GM12878 (cell line): ENCODE data around the gene TKFC. TPM values are rescaled to one million over a fixed set of nuclear protein-coding genes. Genes with fewer than 3 reads are reported as not detected.

Experiments
- ATAC-seq: fragments of 200-7000 bp; cut with Tn5 transposase; 3 replicates; pipeline ENCODE4 v1.9.1; 2020; ENCODE audit warnings: mild to moderate bottlenecking, moderate library complexity
- BruUV-seq: library from RNA; stranded (reverse); fragments of 400-500 nt; replicated peaks from 2 replicates; lab custom pipeline; 2021; lab: Mats Ljungman, UMichigan
- CTCF ChIA-PET: fragments of 300-600 bp; sonication (Branson Sonifier 250); formaldehyde crosslinking; extraction: SDS; loops from one replicate; lab custom pipeline; 2021; ENCODE audit warnings: inconsistent platforms; lab: Yijun Ruan, JAX
- POLR2A ChIA-PET: fragments of 350-600 bp; formaldehyde crosslinking; extraction: SDS; loops from one replicate; lab custom pipeline; 2021; ENCODE audit warnings: inconsistent platforms; lab: Charles Lee
- RAD21 ChIA-PET: fragments of 300-600 bp; sonication (Branson Sonifier 250); formaldehyde crosslinking; loops from one replicate; lab custom pipeline; 2023; ENCODE audit warnings: antibody characterized with exemption; ENCODE audit not compliant: unreplicated experiment; lab: Charles Lee
- SMC1A ChIA-PET: fragments of 300-600 bp; sonication (Branson Sonifier 250); formaldehyde crosslinking; loops from one replicate; lab custom pipeline; 2023; ENCODE audit not compliant: unreplicated experiment, uncharacterized antibody; lab: Charles Lee
- DNase-seq: peaks from one replicate; pipeline ENCODE4 v3.0.0-alpha.2; 2011; ENCODE audit warnings: low read depth, low spot score
- FAIRE-seq: peaks from 3 replicates; lab custom pipeline; 2011; peaks lifted over from hg19 to GRCh38; lab: Jason Lieb, UNC
- H2AFZ ChIP-seq: 2 replicates; pipeline ENCODE4 v1.6.0; 2011; ENCODE audit warnings: low read depth, low read length, control low read depth; ENCODE audit not compliant: control insufficient read depth
- H3K27ac ChIP-seq: 2 replicates; pipeline ENCODE4 v1.5.1; 2011; ENCODE audit warnings: control low read depth; ENCODE audit not compliant: control insufficient read depth, insufficient read depth
- H3K27me3 ChIP-seq, 2 experiments: replicated peaks in 1 of 2; 2 replicates each; pipeline versions ENCODE4 v1.6.0 to v1.6.1; 2011; ENCODE audit warnings: low read length in 1 of 2; ENCODE audit not compliant: control insufficient read depth in 2 of 2, insufficient read depth in 2 of 2
- H3K36me3 ChIP-seq, 2 experiments: 2 replicates each; pipeline ENCODE4 v1.5.1; 2011; ENCODE audit warnings: low read length in 1 of 2; ENCODE audit not compliant: control insufficient read depth in 2 of 2, insufficient read depth in 2 of 2
- H3K4me1 ChIP-seq: 2 replicates; pipeline ENCODE4 v1.6.1; 2011; ENCODE audit warnings: mild to moderate bottlenecking, low read length, moderate library complexity, mixed read lengths; ENCODE audit not compliant: control insufficient read depth, insufficient read depth
- H3K4me2 ChIP-seq: 2 replicates; pipeline ENCODE4 v1.6.0; 2011; ENCODE audit warnings: control low read depth; ENCODE audit not compliant: control insufficient read depth, insufficient read depth
- H3K4me3 ChIP-seq: fragments of 200-600 bp; sonication (generic); 2 replicates; pipeline ENCODE4 v1.5.1; 2016
- H3K79me2 ChIP-seq: 2 replicates; pipeline ENCODE4 v1.6.0; 2011; ENCODE audit warnings: low read length; ENCODE audit not compliant: control insufficient read depth, insufficient read depth
- H3K9ac ChIP-seq: 2 replicates; pipeline ENCODE4 v1.8.0; 2011; ENCODE audit warnings: low read length, control low read depth, mixed read lengths; ENCODE audit not compliant: control insufficient read depth, insufficient read depth
- H3K9me3 ChIP-seq: replicated peaks from 3 replicates; pipeline ENCODE4 v1.5.1; 2011; ENCODE audit warnings: mild to moderate bottlenecking, low read length; ENCODE audit not compliant: control insufficient read depth, insufficient read depth
- H4K20me1 ChIP-seq: 2 replicates; pipeline ENCODE4 v1.6.0; 2011; ENCODE audit not compliant: control insufficient read depth, insufficient read depth
- BHLHE40 ChIP-seq, 2 experiments: fragments of 450-650 bp in 1 of 2; IDR thresholded peaks; 2 replicates each; pipeline ENCODE4 v1.6.1; 2011 to 2017; ENCODE audit warnings: low read depth in 2 of 2, borderline replicate concordance in 1 of 2, improper control_type of control experiment in 1 of 2, low read length in 1 of 2, mild to moderate bottlenecking in 1 of 2
- BRCA1 ChIP-seq: IDR thresholded peaks from 2 replicates; pipeline ENCODE4 v1.6.1; 2011; ENCODE audit warnings: low read depth, low read length, improper control_type of control experiment
- CBFB ChIP-seq: IDR thresholded peaks from 2 replicates; pipeline ENCODE4 v1.6.1; 2016; ENCODE audit warnings: antibody characterized with exemption, low read depth
- EGR1 ChIP-seq, 2 experiments: IDR thresholded peaks; 1 replicate in 1 of 2; 2 replicates in 1 of 2; pipeline ENCODE4 v1.6.1; 2011 to 2012; ENCODE audit warnings: low read depth in 2 of 2, low read length in 2 of 2, borderline replicate concordance in 1 of 2, mild to moderate bottlenecking in 1 of 2, moderate library complexity in 1 of 2
- IKZF1 ChIP-seq: fragments of 450-650 bp; conservative IDR thresholded peaks from 2 replicates; pipeline ENCODE4 v1.6.1; 2017; ENCODE audit warnings: antibody characterized with exemption, mild to moderate bottlenecking
- IKZF2 ChIP-seq, 2 experiments: fragments of 450-650 bp; IDR thresholded peaks; 2 replicates each; pipeline ENCODE4 v1.6.1; 2017; ENCODE audit warnings: mild to moderate bottlenecking in 2 of 2, moderate library complexity in 2 of 2
- JUND ChIP-seq: IDR thresholded peaks from 2 replicates; pipeline ENCODE4 v1.6.1; 2012; ENCODE audit warnings: low read depth, mild to moderate bottlenecking, low read length, improper control_type of control experiment, moderate library complexity
- NFIC ChIP-seq: IDR thresholded peaks from 2 replicates; pipeline ENCODE4 v1.6.1; 2012; ENCODE audit warnings: low read depth, mild to moderate bottlenecking, inconsistent platforms, low read length, moderate library complexity
- RAD51 ChIP-seq: fragments of 450-650 bp; IDR thresholded peaks from 2 replicates; pipeline ENCODE4 v1.6.1; 2016; ENCODE audit warnings: moderate library complexity, mild to moderate bottlenecking, inconsistent platforms
- RUNX3 ChIP-seq: IDR thresholded peaks from 2 replicates; pipeline ENCODE4 v1.6.1; 2012; ENCODE audit warnings: low read length, inconsistent platforms
- STAT3 ChIP-seq: IDR thresholded peaks from 2 replicates; pipeline ENCODE4 v1.6.1; 2011; ENCODE audit warnings: low read depth, low read length, improper control_type of control experiment
- TARDBP ChIP-seq: IDR thresholded peaks from 2 replicates; pipeline ENCODE4 v1.6.1; 2016; ENCODE audit warnings: borderline replicate concordance
- ZZZ3 ChIP-seq: IDR thresholded peaks from 2 replicates; pipeline ENCODE4 v1.6.1; 2011; ENCODE audit warnings: low read depth; ENCODE audit not compliant: control insufficient read depth, insufficient read length
- WGBS: methylation state at CpG from one replicate; pipeline ENCODE4 v1.1.6; 2016; ENCODE audit warnings: low lambda C conversion rate; ENCODE audit not compliant: insufficient replicate concordance, insufficient coverage; ENCODE audit errors: missing lambda C conversion rate; 5-methylcytosine and 5-hydroxymethylcytosine counted together
- in situ Hi-C: fragments of 300-500 bp; cut with MboI; formaldehyde crosslinking; loops from 9 replicates; pipeline ENCODE4 v1.14.3; 2018; ENCODE audit warnings: mixed read lengths
- intact Hi-C: fragments of 100-400 bp; cut with micrococcal nuclease; formaldehyde crosslinking; loops from one replicate; pipeline ENCODE4 v1.14.2; 2022; ENCODE audit not compliant: unreplicated experiment
- polyA plus RNA-seq, 11 experiments: library from polyadenylated mRNA; depleted of rRNA in 4 of 11; unstranded in 6 of 11; stranded (reverse) in 5 of 11; fragments of >200 nt; fragmentation: Nextera tagmentation in 4 of 11; fragmentation: Illumina TruSeq in 1 of 11; extraction: Ambion mirVana in 4 of 11; extraction: Trizol in 1 of 11; gene quantifications; 1 replicate in 1 of 11; 2 replicates in 10 of 11; pipeline versions ENCODE4 v1.2.1 to v1.2.3, GENCODE V29; 2011 to 2016; ENCODE audit warnings: inconsistent platforms in 2 of 11, missing spikeins in 2 of 11, low read depth in 1 of 11
- total RNA-seq, 4 experiments: library from RNA; depleted of rRNA in 3 of 4; stranded (reverse); fragments of >200 nt in 3 of 4; fragmentation: Illumina TruSeq in 1 of 4; extraction: Trizol in 1 of 4; gene quantifications; 2 replicates each; pipeline versions ENCODE4 v1.2.1 to v1.2.3, GENCODE V29; 2013 to 2021
- TF ChIP-seq, protein P1 (sequence below): fragments of 450-650 bp; IDR thresholded peaks from 2 replicates; pipeline ENCODE4 v1.6.1; 2017; ENCODE audit warnings: low read depth, mild to moderate bottlenecking, moderate library complexity

The TKFC gene
- total and polyA plus RNA-seq, 10 of the 15 experiments (the other 5 are each of a cell fraction or from before 2014, with no cell fraction given): 2.4 to 113 (median 59.0) TPM

DNA sequence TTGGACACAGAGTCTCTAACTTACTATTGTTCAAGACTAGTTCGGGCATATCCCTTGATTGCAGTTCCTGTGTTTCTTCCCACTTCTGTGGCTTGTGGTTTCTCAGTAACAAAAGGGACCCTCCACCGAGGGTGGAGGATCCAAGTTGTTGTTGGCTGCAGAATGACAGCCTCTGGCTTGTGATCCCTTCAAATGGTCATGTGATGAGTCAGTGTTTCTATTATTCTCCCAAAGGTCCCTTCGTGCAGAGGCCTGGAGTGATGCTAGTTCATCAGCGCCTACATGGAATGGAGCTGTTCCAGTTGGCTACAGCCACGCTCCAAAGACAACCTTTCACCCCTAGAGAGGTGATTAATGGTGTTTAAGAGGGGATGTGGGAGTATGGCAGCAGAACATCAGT lies 35.3 kb upstream of the TKFC start:
- ChIA-PET POLR2A (interaction anchor here (0.6 kb wide), 1 partner anchor 289 kb away, joined by 3 read pairs; no protein-coding TSS in a partner anchor), RAD21 (no interaction called here), CTCF (interaction anchor here (1.2 to 3.9 kb wide), 4 partner anchors 43 to 95 kb away, joined by 3 to 18 read pairs (median 10); partner anchors contain the start of gene TMEM216), SMC1A (interaction anchor here (1.0 to 1.3 kb wide), 3 partner anchors 44 to 138 kb away, joined by 3 to 4 read pairs (median 3); partner anchors contain the start of gene TMEM216)
- H3K79me2 ChIP-seq: no peaks in the 10 kb centered on the region; the same call in 1 of the 2 replicates
- no TSS peak for BruUV-seq
- no peaks in the 10 kb centered on the region for H4K20me1 ChIP-seq
- DNase-seq (no peak), FAIRE-seq (no peak), ATAC-seq (no peak)
- 68% methylated on average over 5 of the region's 5 CpGs for WGBS
- H3K36me3 ChIP-seq: peaks cover 16 to 39% of the 10 kb centered on the region in 2 experiments
- no peak overlapping the region for H2AFZ ChIP-seq
- H3K27me3 ChIP-seq: no peaks in the 10 kb centered on the region
- TF ChIP-seq EGR1 (IDR thresholded peaks at IDR 0.05; ENCODE audit: borderline replicate concordance in 1 of 2, low read depth in 2 of 2, low read length in 2 of 2) (0 out of 3 replicates have a peak, but pooled peaks of 1 of the 2 experiments have one; percentile 8), TARDBP (no peak), JUND (no peak), CBFB (peak; percentile 50; the same call in 1 of the 2 replicates), IKZF2 (IDR thresholded peaks at IDR 0.05) (peak; percentile 72 to 76; a peak in 3 of 4 replicates), ZZZ3 (no peak), IKZF1 (peak; percentile 60; the same call in 1 of the 2 replicates), RAD51 (peak; percentile 29; the same call in 1 of the 2 replicates), NFIC (peak; percentile 54; the same call in 1 of the 2 replicates), BRCA1 (no peak), BHLHE40 (IDR thresholded peaks at IDR 0.05; ENCODE audit: borderline replicate concordance in 1 of 2, low read depth in 2 of 2, low read length in 1 of 2) (0 out of 4 replicates have a peak, but pooled peaks of 1 of the 2 experiments have one; percentile 4), RUNX3 (peak; percentile 87), STAT3 (no peak)
- TF ChIP-seq, protein P1, sequence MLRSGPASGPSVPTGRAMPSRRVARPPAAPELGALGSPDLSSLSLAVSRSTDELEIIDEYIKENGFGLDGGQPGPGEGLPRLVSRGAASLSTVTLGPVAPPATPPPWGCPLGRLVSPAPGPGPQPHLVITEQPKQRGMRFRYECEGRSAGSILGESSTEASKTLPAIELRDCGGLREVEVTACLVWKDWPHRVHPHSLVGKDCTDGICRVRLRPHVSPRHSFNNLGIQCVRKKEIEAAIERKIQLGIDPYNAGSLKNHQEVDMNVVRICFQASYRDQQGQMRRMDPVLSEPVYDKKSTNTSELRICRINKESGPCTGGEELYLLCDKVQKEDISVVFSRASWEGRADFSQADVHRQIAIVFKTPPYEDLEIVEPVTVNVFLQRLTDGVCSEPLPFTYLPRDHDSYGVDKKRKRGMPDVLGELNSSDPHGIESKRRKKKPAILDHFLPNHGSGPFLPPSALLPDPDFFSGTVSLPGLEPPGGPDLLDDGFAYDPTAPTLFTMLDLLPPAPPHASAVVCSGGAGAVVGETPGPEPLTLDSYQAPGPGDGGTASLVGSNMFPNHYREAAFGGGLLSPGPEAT: peak; percentile 49; the same call in 1 of the 2 replicates
- H3K4me3 ChIP-seq: no peak overlapping the region
- no peak overlapping the region for H3K9ac ChIP-seq
- peaks cover 28% of the 10 kb centered on the region for H3K4me1 ChIP-seq
- H3K4me2 ChIP-seq: peak overlapping the region; percentile 22; the same call in 1 of the 2 replicates
- intact Hi-C loops (no loop called here), in situ Hi-C loops (no loop called here)
- H3K27ac ChIP-seq: peak overlapping the region; percentile 58
- no peaks in the 10 kb centered on the region for H3K9me3 ChIP-seq
